ENCODE measurements around the gene UQCRHL.
"Not testable (repeated sequence)": the region's sequence is repeated elsewhere in the genome, so short reads cannot be mapped to it uniquely, and the experiment has no call there.

Gene UQCRHL

DNA sequence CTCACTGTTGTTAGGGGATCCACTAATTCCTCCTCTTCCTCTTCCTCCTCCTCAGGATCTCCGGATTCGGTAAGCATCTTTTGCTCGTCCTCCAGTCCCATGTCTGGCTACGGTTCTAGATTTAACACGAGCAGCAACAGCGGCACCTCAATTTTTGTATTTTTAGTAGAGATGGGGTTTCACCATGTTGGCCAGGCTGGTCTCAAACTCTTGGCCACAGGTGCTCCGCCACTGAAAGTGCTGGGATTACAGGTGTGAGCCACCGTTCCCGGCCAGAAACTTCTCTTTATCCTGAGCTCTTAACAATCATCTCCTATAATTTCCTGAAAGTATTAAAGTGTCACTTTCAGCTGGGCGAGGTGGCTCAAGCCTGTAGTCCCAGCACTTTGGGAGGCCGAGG, at the start of gene UQCRHL:
Gene UQCRHL (minus strand): TSS at position 101 of the 400 bp plus-strand sequence. CDS start 0 bp downstream, at position 101.
- not testable (repeated sequence) for FAIRE-seq; DNase-seq (ENCODE audit: extremely low spot score, insufficient read length, low read depth)

DNA sequence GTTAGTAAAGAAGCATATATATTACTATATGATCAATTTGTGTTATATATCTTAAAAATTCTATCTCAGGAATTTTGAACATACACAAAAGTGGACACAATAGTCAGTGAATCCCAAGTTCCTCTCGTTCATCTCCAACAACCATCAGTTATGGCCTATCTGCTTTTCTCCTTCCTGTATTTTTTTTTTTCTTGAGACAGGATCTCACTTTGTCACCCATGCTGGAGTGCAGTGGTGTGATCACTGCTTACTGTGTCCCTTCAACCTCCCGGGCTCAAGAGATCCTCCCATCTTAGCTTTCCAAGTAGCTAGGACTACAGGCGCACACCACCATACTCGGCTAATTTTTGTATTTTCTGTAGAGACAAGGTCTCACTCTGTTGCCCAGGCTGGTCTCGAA, 49.4 kb upstream of the UQCRHL start:
- FAIRE-seq (no peak), DNase-seq (ENCODE audit: extremely low spot score, insufficient read length, low read depth) (no peak)

DNA sequence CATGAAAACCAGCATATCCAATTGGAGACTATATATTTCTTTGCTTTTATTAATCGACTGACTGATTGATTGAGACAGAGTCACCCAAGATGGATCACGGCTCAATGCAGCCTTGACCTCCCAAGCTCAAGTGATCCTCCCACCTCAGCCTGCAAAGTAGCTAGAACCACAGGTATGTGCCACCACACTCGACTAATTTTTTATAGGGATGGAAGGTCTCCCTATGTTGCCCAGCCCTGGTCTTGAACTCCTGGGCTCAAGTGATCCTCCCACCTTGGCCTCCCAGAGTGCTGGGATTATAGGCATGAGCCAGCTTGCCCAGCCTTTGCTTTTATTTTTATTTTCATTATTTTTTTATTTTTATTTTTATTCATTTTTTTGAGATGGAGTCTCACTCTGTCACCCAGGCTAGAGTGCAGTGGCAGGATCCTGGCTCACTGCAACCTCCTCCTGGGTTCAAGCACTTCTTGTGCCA, 45.4 kb upstream of the UQCRHL start:
- DNase-seq (ENCODE audit: extremely low spot score, insufficient read length, low read depth) (no peak), FAIRE-seq (no peak)

DNA sequence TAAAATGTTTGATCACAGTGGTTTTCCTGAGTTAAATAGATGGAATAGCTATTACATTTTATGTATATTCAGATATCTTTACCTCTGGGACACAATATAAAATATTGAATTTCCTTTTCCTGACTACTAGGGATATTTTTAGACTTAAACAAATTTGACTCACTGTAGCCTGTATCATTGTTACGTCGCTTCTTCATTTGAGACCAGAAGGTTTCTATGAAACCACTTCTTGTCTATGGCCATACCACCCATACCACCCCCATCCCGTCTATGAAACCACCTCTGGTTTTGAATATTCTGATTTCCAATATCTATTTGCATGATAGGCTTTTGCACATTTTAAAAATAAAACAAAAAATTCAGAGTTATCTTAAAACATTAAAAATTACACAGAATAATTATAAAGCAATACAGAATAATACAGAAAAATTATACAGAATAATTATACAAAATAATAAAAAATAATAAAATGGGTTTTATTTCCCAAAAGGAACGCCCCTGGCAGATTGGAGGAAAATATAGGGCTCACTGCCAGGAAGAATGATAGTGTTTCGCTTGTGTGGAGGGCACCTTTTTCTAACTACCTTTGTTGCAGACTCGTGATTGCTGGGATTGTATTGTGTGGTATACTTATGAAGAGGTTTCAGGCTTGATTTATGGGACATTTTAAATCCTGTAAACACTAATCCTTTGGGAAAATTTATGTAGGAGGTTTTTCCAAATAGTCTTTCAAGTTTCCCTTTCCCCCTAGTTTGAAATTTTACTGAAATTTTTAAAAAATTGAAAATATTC, 44.8 kb upstream of the UQCRHL start:
- no peak for DNase-seq (ENCODE audit: extremely low spot score, insufficient read length, low read depth)
- peak; percentile 82 for FAIRE-seq

DNA sequence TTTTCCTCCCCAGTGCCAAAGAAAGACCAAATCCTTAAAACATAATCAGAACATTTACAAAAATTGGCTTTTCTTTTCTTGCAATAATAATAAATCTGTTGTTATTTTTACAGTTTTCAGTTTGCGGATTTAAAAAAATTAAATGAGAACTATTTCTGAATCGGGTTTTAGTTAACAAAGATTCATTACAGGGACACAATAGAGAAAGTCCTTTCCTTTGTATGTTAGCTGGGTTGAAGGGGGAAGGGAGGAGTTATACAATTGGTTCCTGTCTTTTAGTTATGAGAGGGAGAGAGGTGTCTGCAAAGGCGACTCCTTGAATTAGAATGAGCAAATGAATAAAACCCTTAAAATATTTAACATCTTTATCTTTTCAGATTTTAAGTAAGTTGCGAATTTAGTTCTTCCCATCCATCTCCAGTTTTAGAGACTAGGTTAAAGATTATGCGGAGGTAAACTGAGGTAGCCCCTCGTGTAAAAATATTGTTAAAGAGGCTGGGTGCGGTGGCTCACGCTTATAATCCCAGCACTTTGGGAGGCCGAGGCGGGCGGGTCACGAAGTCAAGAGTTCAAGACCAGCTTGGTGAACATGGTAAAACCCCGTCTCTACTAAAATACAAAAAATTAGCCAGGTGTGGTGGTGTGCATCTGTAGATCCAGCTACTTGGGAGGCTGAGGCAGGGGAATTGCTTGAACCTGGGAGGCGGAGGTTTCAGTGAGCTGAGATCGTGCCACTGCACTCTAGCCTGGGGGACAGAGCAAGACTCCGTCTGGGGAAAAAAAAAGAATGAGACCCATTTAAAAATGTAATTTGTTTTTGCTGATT, 44.0 kb upstream of the UQCRHL start:
- FAIRE-seq = peak; percentile 31
- DNase-seq (ENCODE audit: extremely low spot score, insufficient read length, low read depth) = no peak

DNA sequence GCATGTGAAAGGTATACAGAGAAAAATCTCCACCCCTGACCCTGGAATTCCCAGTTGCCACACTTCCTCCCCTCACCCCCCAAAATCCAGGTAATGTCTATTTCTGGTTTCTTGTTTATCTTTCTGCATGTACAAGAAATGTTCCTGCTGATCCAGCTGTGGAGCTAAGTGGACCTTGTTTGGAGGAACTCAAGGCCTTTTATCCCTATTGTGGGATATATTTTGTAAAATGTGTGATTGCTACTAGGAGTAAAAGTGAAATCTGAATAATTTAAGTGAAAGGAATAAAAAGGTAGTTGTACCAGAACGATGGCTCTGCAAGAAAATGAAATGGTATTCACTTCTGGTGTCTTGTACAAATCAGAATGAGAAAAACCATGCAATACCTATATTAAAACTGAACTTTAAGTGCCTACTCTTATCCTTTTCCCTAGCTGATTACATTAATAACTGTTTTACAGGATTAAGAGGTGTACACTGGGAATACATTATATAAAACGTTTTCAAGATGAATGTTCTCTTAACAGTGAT, 43.1 kb upstream of the UQCRHL start:
- DNase-seq (ENCODE audit: extremely low spot score, insufficient read length, low read depth) = no peak
- no peak for FAIRE-seq

DNA sequence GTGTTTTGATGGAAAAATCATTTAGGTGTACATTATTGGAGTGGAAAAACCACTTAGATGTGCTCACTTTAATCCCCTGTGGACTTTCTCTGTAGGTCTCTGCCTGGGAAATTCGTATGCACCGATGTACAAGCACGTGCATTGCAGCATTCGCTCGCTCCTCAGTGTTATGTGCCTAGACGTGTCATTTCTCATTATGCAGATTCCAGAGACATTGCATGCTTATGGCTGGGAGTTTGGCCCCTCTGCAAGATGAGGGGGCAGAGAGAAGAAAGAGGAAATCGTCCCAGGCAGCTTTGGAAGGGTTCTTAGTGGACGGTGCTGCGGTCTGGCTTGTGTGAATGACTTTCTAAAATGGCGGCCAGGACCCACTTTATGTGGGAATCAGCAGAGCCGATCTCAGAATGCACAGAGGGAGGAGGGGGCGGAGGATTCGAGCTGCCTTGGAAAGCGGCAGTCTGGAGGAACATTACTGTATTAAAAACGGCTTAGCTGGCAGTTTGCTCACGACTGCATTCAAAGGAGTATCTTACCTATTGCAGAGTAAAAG, 42.4 kb upstream of the UQCRHL start:
- FAIRE-seq (peak; percentile 29), DNase-seq (ENCODE audit: extremely low spot score, insufficient read length, low read depth) (no peak)

DNA sequence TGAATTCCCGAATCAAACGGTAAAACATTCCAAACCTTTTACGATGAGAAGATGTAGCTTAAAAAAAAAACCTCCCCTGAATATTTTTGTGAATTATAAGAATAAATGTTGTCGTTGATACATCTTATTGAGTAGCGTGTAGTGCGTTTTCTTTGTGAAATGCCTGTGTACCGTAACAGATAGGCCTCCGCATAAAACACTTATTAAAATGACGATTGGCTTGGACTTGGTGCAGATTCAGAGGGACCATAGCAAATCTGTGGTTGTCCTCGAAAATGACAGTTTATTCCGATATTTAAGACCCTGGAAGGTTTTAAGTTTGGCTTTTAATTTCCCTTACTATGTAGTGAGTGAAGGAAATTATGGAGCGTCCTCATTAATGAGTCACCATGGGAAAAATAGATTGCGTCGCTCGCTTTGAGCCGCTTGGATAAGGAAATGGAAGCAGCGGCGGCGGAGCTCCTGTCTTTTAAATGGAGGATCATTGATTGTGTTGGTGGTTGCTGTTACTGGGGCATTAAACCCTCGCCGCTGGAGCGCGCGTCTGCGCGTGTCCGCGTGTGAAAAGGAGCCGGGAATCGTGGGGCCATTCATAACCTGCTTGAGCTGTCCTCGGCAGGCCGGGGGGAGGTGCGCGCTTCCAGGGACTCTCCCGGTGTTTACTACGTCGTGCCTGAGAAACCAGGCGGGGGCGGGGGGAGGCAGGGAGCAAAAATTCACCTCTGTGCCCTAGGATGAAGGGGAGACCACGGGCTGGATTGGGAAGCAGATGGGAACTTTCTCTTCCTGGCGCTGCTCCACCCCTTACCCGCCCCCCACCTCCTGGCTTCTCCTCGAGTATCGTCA, 41.7 kb upstream of the UQCRHL start:
- DNase-seq (ENCODE audit: extremely low spot score, insufficient read length, low read depth) (no peak), FAIRE-seq (peak; percentile 70)

DNA sequence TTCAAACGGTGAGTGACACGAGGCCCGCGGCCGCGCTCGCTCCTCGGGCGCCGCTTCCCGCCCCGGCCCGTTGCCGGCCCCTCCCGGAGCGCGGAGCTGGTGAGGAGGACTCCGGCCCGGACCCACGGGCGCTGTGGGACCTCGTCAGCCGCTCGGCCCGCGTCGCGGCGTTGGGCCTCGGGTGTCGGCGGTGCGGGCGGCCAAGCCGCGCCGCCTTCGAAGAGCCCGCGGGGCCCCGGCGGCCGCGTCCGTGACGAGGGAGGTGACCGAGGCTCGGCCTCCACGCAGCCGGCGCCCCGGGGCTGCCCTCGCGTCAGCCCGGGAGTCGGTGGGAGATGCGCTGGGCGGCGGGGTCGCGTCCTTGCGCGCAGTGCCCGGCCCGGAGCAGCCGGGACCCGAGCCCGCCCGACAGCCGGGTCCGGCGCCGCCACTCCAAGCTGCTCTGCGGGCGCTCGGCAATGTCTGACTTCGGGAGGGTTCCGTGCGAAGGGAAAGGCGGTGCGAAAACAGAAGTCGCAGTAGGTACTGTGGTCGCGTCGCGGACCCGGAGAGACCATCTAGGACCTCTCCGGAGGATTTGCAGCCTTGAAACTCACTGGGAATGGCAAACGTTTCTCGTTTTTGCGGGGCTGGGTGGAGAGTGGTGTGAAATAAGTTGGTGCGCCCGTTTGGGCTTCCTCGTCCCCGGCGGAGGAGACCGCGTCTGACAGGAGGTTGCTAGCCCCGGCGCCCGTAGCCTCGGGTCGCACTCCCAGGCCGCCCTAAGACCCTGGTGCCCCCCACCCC, 40.9 kb upstream of the UQCRHL start:
- no peak for DNase-seq (ENCODE audit: extremely low spot score, insufficient read length, low read depth)
- FAIRE-seq = no peak

DNA sequence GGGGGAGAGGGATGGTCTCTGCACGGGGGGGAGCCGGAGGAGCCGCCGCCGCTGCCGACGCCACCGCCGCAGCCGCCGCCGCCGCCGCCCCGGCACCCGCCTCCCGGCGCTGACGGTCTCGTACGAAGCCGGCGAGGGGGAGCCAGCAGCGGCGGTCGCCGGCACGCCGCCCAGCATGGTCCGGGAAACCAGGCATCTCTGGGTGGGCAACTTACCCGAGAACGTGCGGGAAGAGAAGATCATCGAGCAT, 40.4 kb upstream of the UQCRHL start:
- DNase-seq (ENCODE audit: extremely low spot score, insufficient read length, low read depth) (no peak), FAIRE-seq (no peak)

DNA sequence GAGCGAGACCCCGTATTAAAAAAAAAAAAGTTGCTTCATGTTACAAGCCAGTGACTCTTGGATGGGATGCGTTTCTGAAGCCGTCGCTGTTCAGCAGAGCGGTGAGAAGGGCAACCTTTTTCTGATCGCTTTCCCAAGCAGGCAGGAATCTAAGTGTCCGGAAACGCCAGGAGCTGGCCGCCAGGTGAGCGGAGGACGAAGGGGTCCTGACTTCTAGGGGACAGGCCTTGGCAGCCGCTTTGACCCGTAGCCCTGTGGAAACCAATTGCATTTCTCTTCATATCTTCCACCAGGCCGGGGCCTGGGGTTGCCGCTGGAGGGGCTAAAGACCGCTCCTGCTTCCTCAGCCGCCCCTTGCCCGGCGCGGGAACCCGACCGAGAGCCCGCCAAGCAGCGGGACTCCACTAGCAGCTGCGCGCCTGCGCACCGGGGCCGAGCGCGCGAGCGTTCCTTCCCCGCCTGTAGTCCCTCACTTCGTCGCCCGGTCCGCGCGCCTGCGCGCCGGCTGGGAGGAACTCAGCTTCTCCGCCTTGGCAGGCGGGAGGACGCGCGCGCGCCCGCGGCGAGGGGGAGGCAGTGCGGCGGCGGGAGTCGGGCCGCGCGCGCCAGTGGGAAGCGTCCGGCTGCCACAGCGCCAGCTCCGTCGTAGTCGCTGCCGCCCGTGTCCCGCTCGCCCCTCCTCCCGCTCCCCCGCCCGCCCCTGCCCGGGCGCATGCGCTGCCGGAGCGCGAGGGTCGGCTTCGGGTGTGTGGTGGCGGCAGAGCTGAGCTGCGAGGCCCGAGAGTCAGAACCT, 39.8 kb upstream of the UQCRHL start, which contains the start of gene SPEN:
Gene SPEN (plus strand): TSS at position 608 of the 793 bp plus-strand sequence. CDS start 361 bp downstream, outside the sequence.
- FAIRE-seq (peak; percentile 88), DNase-seq (ENCODE audit: extremely low spot score, insufficient read length, low read depth) (peak; percentile 73)

DNA sequence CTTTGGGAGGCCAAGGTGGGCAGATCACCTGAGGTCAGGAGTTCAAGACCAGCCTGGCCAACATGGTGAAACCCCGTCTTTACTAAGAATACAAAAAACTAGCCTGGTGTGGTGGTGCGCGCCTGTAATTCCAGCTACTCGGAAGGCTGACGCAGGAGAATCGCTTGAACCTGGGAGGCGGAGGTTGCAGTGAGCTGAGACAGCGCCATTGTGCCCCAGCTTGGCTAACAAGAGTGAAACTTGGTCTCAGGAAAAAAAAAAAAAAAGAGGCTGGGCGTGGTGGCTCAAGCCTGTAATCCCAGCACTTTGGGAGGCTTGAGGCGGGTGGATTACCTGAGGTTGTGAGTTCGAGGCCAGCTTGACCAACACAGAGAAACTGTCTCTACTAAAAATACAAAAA, 38.6 kb upstream of the UQCRHL start:
- FAIRE-seq; DNase-seq (ENCODE audit: extremely low spot score, insufficient read length, low read depth): not testable (repeated sequence)

DNA sequence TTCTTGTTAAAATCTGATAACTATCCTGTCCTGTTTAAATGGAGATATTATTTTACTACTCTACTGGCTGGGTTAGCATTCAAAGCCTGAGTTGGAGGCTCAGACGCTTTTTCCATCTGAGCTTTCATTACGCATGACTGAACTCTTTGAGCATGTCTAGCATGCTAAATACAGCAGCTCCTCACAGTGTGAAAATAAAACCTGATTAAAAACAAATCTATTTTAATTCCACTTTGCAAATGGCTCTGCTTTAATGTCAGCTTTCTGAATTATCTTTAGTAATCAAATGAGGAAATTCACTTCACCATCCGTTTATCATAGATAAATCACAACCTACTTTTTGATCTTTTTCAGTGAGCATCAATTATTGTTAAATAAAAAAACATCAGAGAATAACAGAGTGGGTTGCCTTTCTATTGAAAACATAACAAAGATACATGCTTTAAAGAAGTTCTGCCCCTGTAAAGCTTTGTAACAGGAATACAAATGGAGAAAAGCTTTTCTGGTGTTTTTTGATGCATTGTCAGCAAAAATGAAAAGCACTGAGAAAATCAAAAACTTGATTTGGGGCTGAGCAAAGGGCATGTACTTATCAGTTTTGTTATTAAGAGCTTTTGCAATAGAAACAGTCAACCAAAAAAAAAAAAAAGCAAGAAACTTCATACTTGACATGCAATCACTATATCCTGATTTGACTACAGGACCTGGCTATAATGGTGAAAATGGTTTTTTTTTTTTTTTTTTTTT, 36.5 kb upstream of the UQCRHL start:
- FAIRE-seq = peak; percentile 63

DNA sequence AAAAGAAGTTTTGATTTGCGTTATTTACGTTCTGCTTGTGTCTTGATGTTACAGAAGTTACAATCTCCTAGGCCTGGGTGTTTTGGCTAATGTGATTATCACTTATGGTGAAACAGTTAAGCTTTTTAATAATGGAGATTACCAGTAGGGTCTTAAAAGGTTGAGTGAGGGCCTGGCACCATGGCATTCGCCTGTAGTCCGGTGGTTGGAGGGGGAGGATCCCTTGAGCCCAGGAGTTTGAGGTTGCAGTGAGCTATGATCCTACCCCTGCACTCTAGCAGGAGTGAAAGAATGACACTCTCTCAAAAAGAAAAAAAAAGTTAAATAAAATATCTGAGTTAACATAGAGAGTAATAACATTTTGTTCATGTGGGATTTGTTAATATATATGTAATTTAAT, 31.3 kb upstream of the UQCRHL start:
- FAIRE-seq = no peak
- no peak for DNase-seq (ENCODE audit: extremely low spot score, insufficient read length, low read depth)

More for the DNA sequence above, 36.5 kb upstream of the UQCRHL start:
- no peak for DNase-seq (ENCODE audit: extremely low spot score, insufficient read length, low read depth)

DNA sequence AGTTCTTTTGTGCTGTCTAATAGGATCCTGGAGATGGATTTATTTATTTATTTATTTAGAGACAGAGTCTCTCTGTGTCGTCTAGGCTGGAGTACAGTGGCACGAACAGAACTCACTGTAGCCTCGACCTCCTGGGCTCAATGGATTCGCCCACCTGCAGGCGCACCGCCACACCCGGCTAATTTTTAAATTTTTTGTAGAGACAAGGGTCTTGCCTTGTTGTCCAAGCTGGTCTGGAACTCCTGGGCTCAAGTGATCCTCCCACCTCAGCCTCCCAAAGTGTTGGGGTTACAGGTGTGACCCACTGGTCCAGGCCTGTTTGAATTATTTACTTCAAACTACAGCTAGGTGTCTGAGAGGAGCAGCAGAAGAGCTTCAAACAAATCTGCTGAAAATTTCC, 30.5 kb upstream of the UQCRHL start:
- FAIRE-seq (no peak), DNase-seq (ENCODE audit: extremely low spot score, insufficient read length, low read depth) (no peak)

DNA sequence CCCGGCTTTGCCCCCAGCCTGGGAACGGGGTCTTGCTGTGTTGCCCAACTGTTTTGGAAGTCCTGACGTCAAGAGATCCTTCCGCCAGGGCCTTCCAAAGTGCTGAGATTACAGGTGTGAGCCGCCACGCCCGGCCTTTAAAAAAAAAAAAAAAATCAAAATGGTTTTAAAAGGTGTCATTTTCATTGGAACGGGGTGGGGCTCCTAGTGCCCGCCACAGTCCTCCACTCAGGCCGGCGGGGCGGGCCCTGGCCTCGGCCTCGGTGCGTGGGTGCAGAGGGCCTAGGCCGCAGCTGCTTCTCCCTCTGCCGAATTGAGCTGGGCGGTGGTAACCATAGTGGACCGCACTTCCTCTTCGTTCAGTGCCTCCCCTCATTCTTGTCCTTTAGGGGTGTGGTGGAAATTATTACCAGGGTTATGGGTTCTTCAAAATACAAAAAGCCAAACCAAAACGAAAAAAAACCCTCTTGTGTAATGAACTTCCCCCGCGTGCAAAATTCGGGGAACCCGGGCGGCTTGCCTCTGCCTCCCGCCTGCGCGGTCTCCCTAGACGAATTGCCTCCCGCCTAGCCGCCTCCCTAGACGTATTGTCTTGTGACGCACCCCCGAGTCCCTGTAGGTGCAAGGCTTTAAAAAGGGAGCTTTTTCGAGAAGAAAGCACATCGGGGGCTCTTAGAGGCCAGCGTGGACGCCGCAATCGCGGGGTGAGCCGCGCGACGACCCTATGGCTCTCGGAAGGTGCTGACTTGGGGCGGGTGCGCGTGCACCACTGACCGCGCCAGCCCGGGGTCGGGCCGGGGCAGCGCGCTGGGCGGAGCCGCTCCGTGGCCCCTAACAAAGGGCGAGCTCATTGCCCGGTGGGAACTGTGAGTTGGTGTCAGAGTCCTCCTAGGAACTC, 29.6 kb upstream of the UQCRHL start:
- FAIRE-seq = peak; percentile 85
- DNase-seq (ENCODE audit: extremely low spot score, insufficient read length, low read depth) = no peak

DNA sequence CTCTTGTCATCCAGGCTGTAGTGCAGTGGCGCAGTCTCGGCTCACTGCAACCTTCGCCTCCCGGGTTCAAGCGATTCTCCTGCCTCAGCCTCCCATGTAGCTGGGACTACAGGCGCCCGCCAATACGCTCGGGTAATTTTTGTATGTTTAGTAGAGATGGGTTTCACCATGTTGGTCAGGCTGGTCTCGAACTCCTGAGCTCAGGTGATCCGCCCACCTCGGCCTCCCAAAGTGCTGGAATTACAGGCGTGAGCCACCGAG, 29.0 kb upstream of the UQCRHL start:
- not testable (repeated sequence) for FAIRE-seq; DNase-seq (ENCODE audit: extremely low spot score, insufficient read length, low read depth)
